Brain microvascular endothelial cell (primary cell): ENCODE data around the gene C2orf81.
A peak's percentile ranks its signal among the peaks of the same experiment; 100 is the strongest.

Source experiments
- DNase-seq: peaks from one replicate; pipeline ENCODE4 v3.0.0-alpha.2; 2020
- H3K27ac ChIP-seq: fragments of 250-450 bp; sonication (Bioruptor Pico); 2 replicates; pipeline ENCODE4 v1.5.1; 2020; ENCODE audit warnings: mild to moderate bottlenecking, moderate library complexity
- H3K27me3 ChIP-seq: fragments of 250-450 bp; sonication (Bioruptor Pico); replicated peaks from 2 replicates; pipeline ENCODE4 v1.5.1; 2020; ENCODE audit warnings: mild to moderate bottlenecking
- H3K36me3 ChIP-seq: fragments of 250-450 bp; sonication (Bioruptor Pico); replicated peaks from 2 replicates; pipeline ENCODE4 v1.5.1; 2020; ENCODE audit warnings: mild to moderate bottlenecking
- H3K4me3 ChIP-seq: 2 replicates; pipeline ENCODE4 v1.5.1; 2011; ENCODE audit warnings: low read depth, mild to moderate bottlenecking, control low read depth, low read length, moderate library complexity
- in situ Hi-C: cut with HindIII; loops from 2 replicates; pipeline ENCODE4 v1.10.0; 2017; ENCODE audit warnings: low sequenced_read_pairs, low pct_ligation_motif_present
- TF ChIP-seq, protein P1 (sequence below): IDR thresholded peaks from 2 replicates; pipeline ENCODE4 v1.5.1; 2011; ENCODE audit warnings: low read depth, mild to moderate bottlenecking, moderate library complexity, low read length, control low read depth, inconsistent platforms; ENCODE audit errors: missing control alignments

The C2orf81 gene

DNA sequence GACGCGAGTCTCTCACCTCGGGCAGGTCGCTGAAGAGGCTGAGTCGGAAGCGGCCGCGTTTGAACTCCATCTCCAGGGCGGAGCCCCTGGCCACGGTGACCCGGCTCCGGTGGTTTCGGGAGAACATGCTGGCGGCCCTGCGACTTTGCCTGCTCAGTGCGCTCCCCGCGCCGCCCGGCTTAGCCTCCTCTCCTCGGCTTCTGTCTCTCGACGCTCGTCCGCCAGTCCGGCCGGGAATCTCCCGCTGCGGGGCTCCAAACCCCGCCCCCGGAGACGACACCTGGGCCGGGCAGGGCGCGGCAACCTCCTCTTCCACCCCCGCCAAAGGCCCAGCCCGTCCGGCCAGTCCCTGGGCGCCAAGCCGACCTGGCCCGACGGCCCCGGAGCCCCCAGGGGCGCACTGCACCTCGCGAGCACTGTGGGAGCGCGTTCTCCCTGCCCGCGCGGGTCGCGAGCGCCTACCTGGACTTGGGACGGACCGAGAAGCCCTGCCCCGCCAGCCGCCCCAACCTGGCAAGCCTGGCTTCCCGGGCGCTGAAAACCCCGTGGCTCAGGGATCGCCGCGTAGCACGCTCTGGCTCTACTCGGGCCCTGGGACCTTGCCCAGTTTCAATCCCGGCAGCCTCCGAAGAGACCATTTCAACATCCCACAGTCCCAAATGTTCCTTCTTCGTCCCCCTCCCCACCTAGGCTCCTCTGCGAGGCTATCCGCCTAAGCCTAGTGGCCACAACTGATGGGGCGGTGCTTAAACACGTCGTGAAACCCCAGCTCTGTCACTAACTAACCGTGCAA, 20.5 kb upstream of the C2orf81 start, which contains the start of gene RTKN:
Gene RTKN (minus strand): TSS at position 248 of the 793 bp plus-strand sequence. CDS start 121 bp downstream, at position 127.
- in situ Hi-C loops = no loop called here
- TF ChIP-seq, protein P1, sequence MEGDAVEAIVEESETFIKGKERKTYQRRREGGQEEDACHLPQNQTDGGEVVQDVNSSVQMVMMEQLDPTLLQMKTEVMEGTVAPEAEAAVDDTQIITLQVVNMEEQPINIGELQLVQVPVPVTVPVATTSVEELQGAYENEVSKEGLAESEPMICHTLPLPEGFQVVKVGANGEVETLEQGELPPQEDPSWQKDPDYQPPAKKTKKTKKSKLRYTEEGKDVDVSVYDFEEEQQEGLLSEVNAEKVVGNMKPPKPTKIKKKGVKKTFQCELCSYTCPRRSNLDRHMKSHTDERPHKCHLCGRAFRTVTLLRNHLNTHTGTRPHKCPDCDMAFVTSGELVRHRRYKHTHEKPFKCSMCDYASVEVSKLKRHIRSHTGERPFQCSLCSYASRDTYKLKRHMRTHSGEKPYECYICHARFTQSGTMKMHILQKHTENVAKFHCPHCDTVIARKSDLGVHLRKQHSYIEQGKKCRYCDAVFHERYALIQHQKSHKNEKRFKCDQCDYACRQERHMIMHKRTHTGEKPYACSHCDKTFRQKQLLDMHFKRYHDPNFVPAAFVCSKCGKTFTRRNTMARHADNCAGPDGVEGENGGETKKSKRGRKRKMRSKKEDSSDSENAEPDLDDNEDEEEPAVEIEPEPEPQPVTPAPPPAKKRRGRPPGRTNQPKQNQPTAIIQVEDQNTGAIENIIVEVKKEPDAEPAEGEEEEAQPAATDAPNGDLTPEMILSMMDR = no peak
- Histone ChIP-seq H3K4me3 (peak within 1 kb of the TSS; percentile 66), H3K27ac (no peak within 1 kb of the TSS), H3K36me3 (no peaks in the 10 kb centered on the region), H3K27me3 (no peaks in the 10 kb centered on the region)
- DNase-seq = no peak

DNA sequence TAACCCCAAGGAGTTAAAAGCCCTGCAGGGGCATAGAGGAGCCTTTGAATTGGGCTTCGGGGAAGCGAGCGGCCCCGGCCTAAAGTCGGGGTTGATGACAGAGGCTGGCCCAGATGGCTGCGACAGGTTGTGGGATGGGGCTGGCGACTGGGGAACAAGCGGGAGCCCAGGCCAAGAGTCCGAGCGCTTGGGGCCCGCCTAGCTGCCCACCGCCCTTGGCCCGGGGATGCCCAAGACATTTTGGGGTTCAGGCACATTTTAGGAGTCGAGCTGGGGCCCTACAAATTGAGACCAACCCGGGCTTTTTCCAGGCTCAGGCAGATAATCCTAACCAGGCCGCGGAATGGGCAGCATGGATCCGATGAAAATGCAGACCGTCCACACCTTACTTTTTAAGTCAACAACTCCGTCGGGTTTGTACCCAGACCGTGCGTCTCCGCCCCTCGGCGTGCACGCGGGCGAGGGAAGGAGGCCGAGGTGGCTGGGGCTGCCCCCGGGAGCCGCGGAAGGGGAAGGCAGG, 19.8 kb upstream of the C2orf81 start:
- Histone ChIP-seq H3K36me3 (no peaks in the 10 kb centered on the region), H3K4me3 (peak overlapping the region; percentile 9), H3K27me3 (no peaks in the 10 kb centered on the region), H3K27ac (no peak overlapping the region)
- in situ Hi-C loops = no loop called here
- no peak for DNase-seq
- TF ChIP-seq, protein P1 = no peak

DNA sequence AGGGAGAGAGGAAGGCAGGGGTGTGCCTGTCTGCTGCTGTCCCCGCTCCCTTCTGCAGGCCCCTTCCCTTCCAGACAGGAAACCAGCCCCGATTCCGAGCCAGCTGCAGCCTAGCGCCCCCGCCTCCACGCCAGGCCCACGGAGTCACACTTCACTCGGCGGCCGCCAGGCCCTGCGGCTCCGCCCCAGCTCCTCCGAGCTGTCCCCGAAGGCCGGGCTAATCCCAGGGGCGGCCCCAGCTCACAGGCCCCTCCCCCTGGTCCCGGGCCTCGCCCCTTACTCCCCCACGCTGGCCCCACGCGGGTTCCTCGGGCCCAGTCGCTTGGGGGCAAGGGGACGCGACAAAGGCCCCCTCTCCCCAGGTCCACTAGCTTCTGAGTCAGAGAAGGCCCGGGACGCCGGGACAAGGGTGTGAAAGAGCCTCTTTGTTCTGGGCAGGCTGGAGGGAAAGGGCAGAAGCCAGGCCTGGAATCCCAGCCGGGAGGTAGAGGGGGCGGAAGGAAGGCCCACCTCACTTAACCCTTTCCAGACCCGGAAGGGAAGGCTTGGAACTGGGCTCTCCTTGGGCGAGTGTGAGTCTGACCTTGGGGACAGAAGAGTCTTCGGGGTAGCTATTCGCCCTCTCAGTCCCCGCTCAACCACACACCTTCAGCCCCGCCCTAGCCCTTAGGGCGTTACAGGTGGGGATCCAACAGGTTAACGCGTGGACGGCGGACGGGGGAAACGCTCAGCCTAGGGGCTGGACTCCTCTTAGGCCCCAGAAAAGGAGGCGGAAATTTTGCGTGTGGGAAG, 19.2 kb upstream of the C2orf81 start:
- peak overlapping the region; percentile 33 for H3K27ac ChIP-seq
- H3K36me3 ChIP-seq = no peaks in the 10 kb centered on the region
- TF ChIP-seq, protein P1 = peak; percentile 45
- peak; percentile 68 for DNase-seq
- in situ Hi-C loops = no loop called here
- no peaks in the 10 kb centered on the region for H3K27me3 ChIP-seq
- H3K4me3 ChIP-seq = peak overlapping the region; percentile 66

DNA sequence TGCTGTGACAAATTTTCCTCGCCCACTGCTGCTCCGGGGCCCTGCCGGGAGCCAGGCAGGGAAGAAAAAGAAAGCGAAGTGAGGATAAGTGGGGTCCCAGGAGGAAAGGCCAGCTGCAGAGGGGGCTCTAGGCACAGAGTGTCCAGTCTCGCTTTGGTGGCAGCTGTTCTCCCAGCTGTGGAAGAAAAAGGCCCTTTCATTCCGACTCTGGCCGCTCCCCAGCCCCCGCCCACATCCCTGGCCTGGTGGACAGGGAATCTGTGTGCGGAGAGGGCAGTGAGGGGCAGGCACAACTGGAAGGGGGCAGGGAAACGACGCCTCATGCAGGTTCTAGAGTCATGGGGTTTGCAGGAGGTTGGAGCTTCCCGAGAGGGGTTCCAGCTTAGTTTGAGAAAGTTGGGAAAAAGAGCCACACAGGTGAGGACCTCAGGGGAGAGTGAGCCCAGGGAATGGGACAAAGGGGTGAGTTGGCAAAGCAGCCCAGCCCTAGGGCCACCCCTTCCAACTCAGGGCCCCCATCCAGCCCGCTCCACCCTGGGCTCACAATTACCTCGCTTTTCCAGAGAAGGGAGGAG, 18.5 kb upstream of the C2orf81 start:
- no peaks in the 10 kb centered on the region for H3K36me3 ChIP-seq
- peak overlapping the region; percentile 33 for H3K27ac ChIP-seq
- no peaks in the 10 kb centered on the region for H3K27me3 ChIP-seq
- peak overlapping the region; percentile 66 for H3K4me3 ChIP-seq
- TF ChIP-seq, protein P1 = no peak
- in situ Hi-C loops = no loop called here
- no peak for DNase-seq

DNA sequence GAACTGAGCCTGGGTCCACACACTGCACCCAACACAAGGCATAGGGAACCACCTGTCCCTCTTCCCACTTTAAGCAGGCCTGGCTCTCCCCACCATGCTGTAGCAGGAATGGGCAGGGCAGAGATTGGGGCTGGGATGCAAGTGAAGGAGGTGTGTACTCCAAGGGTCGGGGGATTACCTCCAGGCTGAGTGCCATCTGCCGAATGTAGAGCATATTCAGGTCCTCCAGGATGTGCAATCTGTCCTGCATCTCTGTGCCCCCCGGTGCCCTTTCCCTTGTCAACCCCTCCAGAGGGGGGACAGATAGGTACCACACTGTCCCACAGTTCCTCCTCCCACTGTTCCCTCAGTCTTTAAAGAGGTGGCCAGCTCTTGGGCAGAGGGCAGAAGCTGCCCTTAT, 18.0 kb upstream of the C2orf81 start:
- H3K27ac ChIP-seq = no peak overlapping the region
- H3K4me3 ChIP-seq = peak overlapping the region; percentile 66
- no peak for DNase-seq
- in situ Hi-C loops = no loop called here
- TF ChIP-seq, protein P1 = no peak
- H3K27me3 ChIP-seq = no peaks in the 10 kb centered on the region
- H3K36me3 ChIP-seq = no peaks in the 10 kb centered on the region
